NCI-H2081 treated with DMSO at 0.1 percent for 48 hours (cell line): Measurements from ENCODE around the gene BRICD5.

Source experiments
- DNase-seq: peaks from one replicate; lab custom pipeline; 2025; lab: John Stamatoyannopoulos, UW

BRICD5 gene

GRCh38 chr16:2163211-2163881 is 47.3 kb downstream of the BRICD5 start:
- no peak for DNase-seq

- no peak for DNase-seq
Observed at GRCh38 chr16:2162676-2163118, 48.0 kb downstream of the BRICD5 start.

- no peak for DNase-seq
Observed at GRCh38 chr16:2161911-2162310, 48.8 kb downstream of the BRICD5 start.

GRCh38 chr16:2160915-2161551 is 49.6 kb downstream of the BRICD5 start:
- no peak for DNase-seq
